H1 (cell line): ENCODE results near the gene MICALL1. TPM values are rescaled to one million over a fixed set of nuclear protein-coding genes. Genes with fewer than 3 reads are reported as not detected.

Source experiments
- CTCF ChIA-PET: fragments of 300-600 bp; sonication (Branson Sonifier 250); formaldehyde crosslinking; loops from one replicate; lab custom pipeline; 2021; ENCODE audit not compliant: partially characterized antibody; lab: Charles Lee
- POLR2A ChIA-PET: fragments of 300-600 bp; sonication (Branson Sonifier 250); formaldehyde crosslinking; loops from one replicate; lab custom pipeline; 2021; ENCODE audit warnings: inconsistent platforms; ENCODE audit not compliant: partially characterized antibody; lab: Charles Lee
- DNase-seq, 2 experiments: peaks; one replicate each; pipeline versions ENCODE4 v3.0.0 to v3.0.0-alpha.2; 2010 to 2022; ENCODE audit warnings: low spot score in 2 of 2, low read depth in 1 of 2, mixed read lengths in 1 of 2
- FAIRE-seq: peaks from 2 replicates; lab custom pipeline; 2011; peaks lifted over from hg19 to GRCh38; lab: Jason Lieb, UNC
- H2AFZ ChIP-seq: 2 replicates; pipeline ENCODE4 v1.8.1; 2012; ENCODE audit warnings: low read length, inconsistent platforms
- H2AK5ac ChIP-seq: 2 replicates; pipeline ENCODE4 v1.6.1; 2013; ENCODE audit warnings: low read depth, low read length
- H2BK120ac ChIP-seq: replicated peaks from 2 replicates; pipeline ENCODE3; 2013; ENCODE audit warnings: low read depth, low read length, inconsistent platforms
- H2BK12ac ChIP-seq: 2 replicates; pipeline ENCODE4 v1.6.1; 2013; ENCODE audit warnings: low read depth, low read length
- H2BK15ac ChIP-seq: 2 replicates; pipeline ENCODE4 v1.6.1; 2013; ENCODE audit warnings: low read length
- H2BK20ac ChIP-seq: 2 replicates; pipeline ENCODE4 v1.6.1; 2013; ENCODE audit warnings: low read length
- H2BK5ac ChIP-seq: 2 replicates; pipeline ENCODE4 v1.6.1; 2013; ENCODE audit warnings: low read depth, low read length
- H3K14ac ChIP-seq: 2 replicates; pipeline ENCODE4 v1.6.1; 2013; ENCODE audit warnings: inconsistent platforms; ENCODE audit not compliant: insufficient read length
- H3K18ac ChIP-seq: 2 replicates; pipeline ENCODE4 v1.6.1; 2013; ENCODE audit warnings: low read length; ENCODE audit errors: extremely low read depth
- H3K23ac ChIP-seq: 2 replicates; pipeline ENCODE4 v1.6.1; 2013; ENCODE audit warnings: inconsistent platforms; ENCODE audit not compliant: insufficient read length
- H3K23me2 ChIP-seq: 2 replicates; pipeline ENCODE4 v1.6.1; 2013; ENCODE audit warnings: low read depth, low read length
- H3K27ac ChIP-seq: 2 replicates; pipeline ENCODE4 v1.6.1; 2011; ENCODE audit warnings: low read depth, low read length, inconsistent platforms
- H3K27me3 ChIP-seq, 4 experiments: replicated peaks in 1 of 4; 1 replicate in 1 of 4; 2 replicates in 3 of 4; pipeline versions ENCODE4 v1.6.1 to v1.8.1; 2011 to 2013; ENCODE audit warnings: low read length in 3 of 4, mild to moderate bottlenecking in 3 of 4, inconsistent platforms in 2 of 4, mixed read lengths in 2 of 4, moderate library complexity in 1 of 4; ENCODE audit not compliant: control insufficient read depth in 3 of 4, insufficient read depth in 3 of 4; ENCODE audit errors: extremely low read depth in 1 of 4
- H3K36me3 ChIP-seq, 4 experiments: 2 replicates each; pipeline versions ENCODE4 v1.6.1 to v1.8.1; 2011 to 2013; ENCODE audit warnings: mild to moderate bottlenecking in 4 of 4, low read length in 3 of 4, moderate library complexity in 2 of 4, control low read depth in 1 of 4, inconsistent platforms in 1 of 4; ENCODE audit not compliant: insufficient read depth in 4 of 4, control insufficient read depth in 2 of 4
- H3K4ac ChIP-seq: replicated peaks from 2 replicates; pipeline ENCODE3; 2013; ENCODE audit warnings: low read length, low read depth, mixed read lengths, inconsistent platforms; ENCODE audit not compliant: insufficient read length
- H3K4me1 ChIP-seq, 4 experiments: replicated peaks in 1 of 4; 1 replicate in 1 of 4; 2 replicates in 3 of 4; pipeline versions ENCODE4 v1.6.1 to v1.8.1; 2011 to 2013; ENCODE audit warnings: low read length in 3 of 4, inconsistent platforms in 2 of 4, mixed read lengths in 1 of 4; ENCODE audit not compliant: insufficient read depth in 4 of 4, control insufficient read depth in 3 of 4
- H3K4me2 ChIP-seq, 2 experiments: 2 replicates each; pipeline versions ENCODE4 v1.6.1 to v1.8.1; 2011 to 2013; ENCODE audit warnings: low read depth in 2 of 2, low read length in 2 of 2, control low read depth in 1 of 2, inconsistent platforms in 1 of 2, mild to moderate bottlenecking in 1 of 2; ENCODE audit not compliant: insufficient read depth in 1 of 2
- H3K4me3 ChIP-seq, 4 experiments: fragments of 200-600, 300-600 bp in 1 of 4; sonication (generic), shearing (Covaris generic), sonication (Bioruptor Twin) in 1 of 4; 2 replicates each; pipeline versions ENCODE4 v1.5.1 to v1.8.1; 2011 to 2016; ENCODE audit warnings: low read length in 4 of 4, low read depth in 3 of 4, control low read depth in 2 of 4, inconsistent platforms in 2 of 4, mild to moderate bottlenecking in 2 of 4, mixed read lengths in 1 of 4, moderate library complexity in 1 of 4; ENCODE audit not compliant: insufficient read depth in 2 of 4; ENCODE audit errors: extremely low read depth in 1 of 4
- H3K56ac ChIP-seq: replicated peaks from 2 replicates; pipeline ENCODE3; 2013; ENCODE audit warnings: low read depth, mild to moderate bottlenecking, mixed read lengths, low read length, inconsistent platforms; ENCODE audit not compliant: insufficient read length
- H3K79me1 ChIP-seq: 2 replicates; pipeline ENCODE4 v1.6.1; 2013; ENCODE audit warnings: low read depth, low read length, control low read depth
- H3K79me2 ChIP-seq, 2 experiments: 2 replicates each; pipeline versions ENCODE4 v1.6.1 to v1.8.1; 2012 to 2013; ENCODE audit warnings: low read length in 2 of 2, mild to moderate bottlenecking in 2 of 2, inconsistent platforms in 1 of 2; ENCODE audit not compliant: insufficient read depth in 2 of 2, control insufficient read depth in 1 of 2
- H3K9ac ChIP-seq, 4 experiments: replicated peaks in 1 of 4; 1 replicate in 1 of 4; 2 replicates in 3 of 4; pipeline versions ENCODE4 v1.6.1 to v1.8.1; 2011 to 2013; ENCODE audit warnings: low read depth in 3 of 4, low read length in 3 of 4, control low read depth in 2 of 4, mild to moderate bottlenecking in 2 of 4, moderate library complexity in 2 of 4, inconsistent platforms in 1 of 4; ENCODE audit errors: extremely low read depth in 1 of 4
- H3K9me3 ChIP-seq, 2 experiments: 2 replicates each; pipeline versions ENCODE4 v1.6.1 to v1.8.1; 2012 to 2013; ENCODE audit warnings: mild to moderate bottlenecking in 2 of 2, moderate library complexity in 2 of 2, control low read depth in 1 of 2, inconsistent platforms in 1 of 2, low read depth in 1 of 2, low read length in 1 of 2, mixed read lengths in 1 of 2; ENCODE audit not compliant: insufficient read depth in 2 of 2
- H4K20me1 ChIP-seq, 2 experiments: replicated peaks in 1 of 2; 2 replicates each; pipeline versions ENCODE3 to v1.8.1; 2011 to 2013; ENCODE audit warnings: inconsistent platforms in 2 of 2, low read length in 2 of 2, mild to moderate bottlenecking in 1 of 2; ENCODE audit not compliant: insufficient read depth in 2 of 2, control insufficient read depth in 1 of 2
- H4K5ac ChIP-seq: 2 replicates; pipeline ENCODE4 v1.6.1; 2013; ENCODE audit warnings: low read length, low read depth, mixed read lengths, inconsistent platforms; ENCODE audit not compliant: insufficient read length
- H4K8ac ChIP-seq: 2 replicates; pipeline ENCODE4 v1.8.0; 2013; ENCODE audit warnings: mild to moderate bottlenecking, moderate library complexity, low read length, inconsistent platforms; ENCODE audit not compliant: insufficient read depth; ENCODE audit errors: extremely low read depth
- H4K91ac ChIP-seq: replicated peaks from 2 replicates; pipeline ENCODE3; 2013; ENCODE audit warnings: low read length, mixed read lengths, inconsistent platforms; ENCODE audit not compliant: insufficient read length
- ATF2 ChIP-seq: IDR thresholded peaks from 2 replicates; pipeline ENCODE4 v1.6.1; 2012; ENCODE audit warnings: low read length, inconsistent platforms
- CTBP2 ChIP-seq: IDR thresholded peaks from 2 replicates; pipeline ENCODE4 v1.7.0; 2011; ENCODE audit warnings: borderline replicate concordance, mild to moderate bottlenecking, moderate library complexity, mixed read lengths, low read length; ENCODE audit not compliant: insufficient read depth, insufficient read length
- HDAC6 ChIP-seq: IDR thresholded peaks from one replicate; pipeline ENCODE4 v1.7.1; 2012; ENCODE audit warnings: low read depth, mild to moderate bottlenecking, inconsistent platforms, low read length, moderate library complexity
- KDM5A ChIP-seq: fragments of 200-600 bp; IDR thresholded peaks from 2 replicates; pipeline ENCODE4 v1.7.1; 2012; ENCODE audit warnings: mild to moderate bottlenecking, low read length, inconsistent platforms, mixed read lengths
- RXRA ChIP-seq: IDR thresholded peaks from 2 replicates; pipeline ENCODE4 v1.6.1; 2011; ENCODE audit warnings: low read depth, mild to moderate bottlenecking, low read length, moderate library complexity; ENCODE audit not compliant: insufficient read depth
- TBP ChIP-seq: IDR thresholded peaks from 2 replicates; pipeline ENCODE4 v1.6.1; 2011; ENCODE audit warnings: low read depth, low read length, improper control_type of control experiment
- ZNF274 ChIP-seq: IDR thresholded peaks from 2 replicates; pipeline ENCODE4 v1.7.0; 2012; ENCODE audit warnings: low read length, borderline replicate concordance; ENCODE audit errors: extremely low read depth
- WGBS, 2 experiments: shearing (Covaris generic) in 1 of 2; methylation state at CpG; one replicate each; pipeline versions ENCODE4 v1.1.6 to v1.1.7; 2013 to 2015; ENCODE audit warnings: low lambda C conversion rate in 2 of 2, mixed read lengths in 2 of 2, inconsistent platforms in 1 of 2, low coverage in 1 of 2, missing lambda C conversion rate in 1 of 2; ENCODE audit not compliant: insufficient replicate concordance in 2 of 2, insufficient coverage in 1 of 2, insufficient read length in 1 of 2; ENCODE audit errors: extremely low coverage in 1 of 2, missing lambda C conversion rate in 1 of 2; 5-methylcytosine and 5-hydroxymethylcytosine counted together
- polyA plus RNA-seq, 7 experiments: library from polyadenylated mRNA; depleted of rRNA in 3 of 7; stranded (reverse) in 5 of 7; unstranded in 2 of 7; fragments of >200 nt in 5 of 7; fragments of 200-250 nt in 2 of 7; gene quantifications; 1 replicate in 5 of 7; 2 replicates in 1 of 7; 4 replicates in 1 of 7; pipeline versions ENCODE4 v1.2.1 to v1.2.3, GENCODE V29; 2011 to 2013; ENCODE audit warnings: missing spikeins in 2 of 7, mixed read lengths in 2 of 7
- total RNA-seq: library from RNA; stranded (reverse); fragmentation: NEBNext Ultra II Directional; extraction: Animal tissue kit (Norgen Biotek cat#: 25700); gene quantifications from 2 replicates; pipeline ENCODE4 v1.2.1, GENCODE V29; 2021
- TF ChIP-seq, protein P1 (sequence below): IDR thresholded peaks from 2 replicates; pipeline ENCODE4 v1.6.1; 2011; ENCODE audit warnings: low read depth, mild to moderate bottlenecking, low read length; ENCODE audit not compliant: insufficient read depth

MICALL1 gene
- total and polyA plus RNA-seq, 2 of the 8 experiments (the other 6 are each of a cell fraction or from before 2014, with no cell fraction given) = 17.7 to 32.1 TPM

GRCh38 chr22:37973271-37974170 is 67.4 kb downstream of the MICALL1 start:
- DNase-seq = no peak
- Histone ChIP-seq H3K56ac (no peak overlapping the region), H4K5ac (no peak overlapping the region), H2BK5ac (no peak overlapping the region), H3K4ac (no peak overlapping the region), H3K14ac (no peak overlapping the region), H2BK20ac (no peak overlapping the region), H3K9ac (no peak overlapping the region), H2AK5ac (no peak overlapping the region), H3K4me3 (no peak overlapping the region), H4K91ac (peak overlapping the region; percentile 23), H3K36me3 (peaks cover 0 to 2% (median 0%) of the 10 kb centered on the region in 4 experiments; a peak in 3 of 8 replicates), H3K23me2 (no peaks in the 10 kb centered on the region), H4K20me1 (peaks cover 0 to 4% of the 10 kb centered on the region in 2 experiments), H3K9me3 (no peaks in the 10 kb centered on the region), H2AFZ (no peak overlapping the region), H3K18ac (no peak overlapping the region), H3K79me2 (no peaks in the 10 kb centered on the region), H3K23ac (no peak overlapping the region), H3K79me1 (no peaks in the 10 kb centered on the region; the same call in 1 of the 2 replicates), H3K4me1 (peaks cover 6 to 18% (median 11%) of the 10 kb centered on the region in 4 experiments), H4K8ac (0 out of 2 replicates have a peak overlapping the region, but pooled peaks have one; percentile 3), H3K27me3 (no peaks in the 10 kb centered on the region), H2BK12ac (no peak overlapping the region), H3K27ac (no peak overlapping the region), H2BK15ac (0 out of 2 replicates have a peak overlapping the region, but pooled peaks have one; percentile 61), H2BK120ac (no peak overlapping the region), H3K4me2 (no peak overlapping the region)
- WGBS, 2 experiments = 90% methylated on average over 21 of the region's 33 CpGs; no CpG with 5 or more reads in 1 of the 2 experiments
- ChIA-PET POLR2A (interaction anchor here (2.8 kb wide), 1 partner anchor 8 kb away, joined by 26 read pairs; no protein-coding TSS in a partner anchor), CTCF (interaction anchor here (0.6 to 4.8 kb wide), 4 partner anchors 7 to 125 kb away, joined by 3 to 27 read pairs (median 12); no protein-coding TSS in a partner anchor)
- FAIRE-seq = no peak
- no peak for TF ChIP-seq HDAC6
- TF ChIP-seq ZNF274 = no peak
- TF ChIP-seq, protein P1, sequence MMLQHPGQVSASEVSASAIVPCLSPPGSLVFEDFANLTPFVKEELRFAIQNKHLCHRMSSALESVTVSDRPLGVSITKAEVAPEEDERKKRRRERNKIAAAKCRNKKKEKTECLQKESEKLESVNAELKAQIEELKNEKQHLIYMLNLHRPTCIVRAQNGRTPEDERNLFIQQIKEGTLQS = no peak
- no peak for TF ChIP-seq CTBP2
- no peak for TF ChIP-seq TBP
- TF ChIP-seq ATF2 = no peak
- TF ChIP-seq RXRA = no peak
- TF ChIP-seq KDM5A = no peak
